ENCODE data around the gene ELFN1.

GRCh38 chr7:1763033-1763432, 93.0 kb downstream of the ELFN1 start:
- TF ChIP-seq CTCF (IDR thresholded peaks at IDR 0.05; ENCODE audit: insufficient read depth, low read length, poor library complexity, severe bottlenecking) (no peak), EZH2phosphoT487 (conservative IDR thresholded peaks at IDR 0.05; ENCODE audit: low read length) (no peak)
